ENCODE results near the gene RHBDL1. TPM values are rescaled to one million over a fixed set of nuclear protein-coding genes. Genes with fewer than 3 reads are reported as not detected.

RHBDL1 gene
- total and polyA plus RNA-seq, 2 of the 8 experiments (the other 6 are each of a cell fraction or from before 2014, with no cell fraction given), result 4.0 to 8.1 TPM

GRCh38 chr16:657487-657886 is 18.0 kb upstream of the RHBDL1 start:
- H3K9me3 ChIP-seq (ENCODE audit: insufficient read depth in 2 of 2, low read depth in 1 of 2, low read length in 1 of 2), result no peaks in the 10 kb centered on the region
- CTCF ChIA-PET (ENCODE audit: partially characterized antibody), result interaction anchor here (0.6 to 2.2 kb wide), 5 partner anchors 10 to 723 kb away, joined by 3 to 9 read pairs (median 4); no protein-coding TSS in a partner anchor
- TF ChIP-seq HDAC2 (IDR thresholded peaks at IDR 0.05; ENCODE audit: borderline replicate concordance in 1 of 2, low read depth in 2 of 2, low read length in 2 of 2) (no peak), TAF7 (optimal IDR thresholded peaks at IDR 0.05; ENCODE audit: borderline replicate concordance, low read depth, low read length) (no peak), CHD2 (IDR thresholded peaks at IDR 0.05; ENCODE audit: low read length) (no peak), BRCA1 (IDR thresholded peaks at IDR 0.05; ENCODE audit: low read depth, low read length) (no peak), ZNF274 (IDR thresholded peaks at IDR 0.05; ENCODE audit: borderline replicate concordance, extremely low read depth, low read length) (no peak), NRF1 (IDR thresholded peaks at IDR 0.05; ENCODE audit: low read depth, low read length) (no peak), KDM4A (IDR thresholded peaks at IDR 0.05; ENCODE audit: low read depth, low read length, severe bottlenecking) (no peak)

More at GRCh38 chr16:657487-657886, 18.0 kb upstream of the RHBDL1 start:
- peaks cover 0 to 2% of the 10 kb centered on the region in 2 experiments for H4K20me1 ChIP-seq (replicated peaks in 1 of 2; ENCODE audit: control insufficient read depth in 1 of 2, insufficient read depth in 2 of 2, low read length in 2 of 2)
- H2BK5ac ChIP-seq (ENCODE audit: low read depth, low read length), result no peak overlapping the region
- no peaks in the 10 kb centered on the region for H3K23me2 ChIP-seq (ENCODE audit: low read depth, low read length)
- H2AK5ac ChIP-seq (ENCODE audit: low read depth, low read length), result no peak overlapping the region
- no peak overlapping the region for H3K27ac ChIP-seq (ENCODE audit: low read depth, low read length)
- no peak overlapping the region for H2BK20ac ChIP-seq (ENCODE audit: low read length)
- no peak overlapping the region for H3K18ac ChIP-seq (ENCODE audit: extremely low read depth, low read length)
- no peak overlapping the region for H3K9ac ChIP-seq (replicated peaks in 1 of 4; ENCODE audit: extremely low read depth in 1 of 4, low read depth in 3 of 4, low read length in 3 of 4)
- no peak overlapping the region for H3K23ac ChIP-seq (ENCODE audit: insufficient read length)
- no peak overlapping the region for H3K4ac ChIP-seq (replicated peaks; ENCODE audit: insufficient read length, low read depth, low read length)
- POLR2A ChIA-PET (ENCODE audit: partially characterized antibody), result interaction anchor here (0.6 to 17.4 kb wide), 4 partner anchors 8 to 242 kb away, joined by 3 to 214 read pairs (median 3); partner anchors contain the start of genes JMJD8, RHBDL1, RHOT2 and STUB1
- peaks cover 0 to 40% (median 2%) of the 10 kb centered on the region in 4 experiments; a peak in 3 of 8 replicates for H3K36me3 ChIP-seq (ENCODE audit: control insufficient read depth in 2 of 4, insufficient read depth in 4 of 4, low read length in 3 of 4)
- no peak overlapping the region for H3K14ac ChIP-seq (ENCODE audit: insufficient read length)
- H3K79me2 ChIP-seq (ENCODE audit: control insufficient read depth in 1 of 2, insufficient read depth in 2 of 2, low read length in 2 of 2), result no peaks in the 10 kb centered on the region
- H4K5ac ChIP-seq (ENCODE audit: insufficient read length, low read depth, low read length), result no peak overlapping the region
- H2BK15ac ChIP-seq (ENCODE audit: low read length), result no peak overlapping the region
- no peak overlapping the region for H3K4me2 ChIP-seq (ENCODE audit: insufficient read depth in 1 of 2, low read depth in 2 of 2, low read length in 2 of 2)
- no peak overlapping the region for H4K8ac ChIP-seq (ENCODE audit: extremely low read depth, insufficient read depth, low read length)
- H2BK120ac ChIP-seq (replicated peaks; ENCODE audit: low read depth, low read length), result no peak overlapping the region
- H3K4me1 ChIP-seq (replicated peaks in 1 of 4; ENCODE audit: control insufficient read depth in 3 of 4, insufficient read depth in 4 of 4, low read length in 3 of 4), result peaks cover 0 to 8% (median 1%) of the 10 kb centered on the region in 4 experiments; a peak in 4 of 7 replicates
- H2AFZ ChIP-seq (ENCODE audit: low read length), result no peak overlapping the region
- WGBS, 2 experiments (ENCODE audit: extremely low coverage in 1 of 2, insufficient coverage in 1 of 2, insufficient read length in 1 of 2, insufficient replicate concordance in 2 of 2, low coverage in 1 of 2, low lambda C conversion rate in 2 of 2, missing lambda C conversion rate in 1 of 2), result 95% methylated on average over 10 of the region's 22 CpGs; no CpG with 5 or more reads in 1 of the 2 experiments
- H3K4me3 ChIP-seq (ENCODE audit: extremely low read depth in 1 of 4, insufficient read depth in 2 of 4, low read depth in 3 of 4, low read length in 4 of 4), result no peak overlapping the region
- DNase-seq (ENCODE audit: low read depth in 1 of 2, low spot score in 2 of 2) (no peak), FAIRE-seq (no peak)
- no peaks in the 10 kb centered on the region for H3K79me1 ChIP-seq (ENCODE audit: low read depth, low read length)
- no peaks in the 10 kb centered on the region for H3K27me3 ChIP-seq (replicated peaks in 1 of 4; ENCODE audit: control insufficient read depth in 3 of 4, extremely low read depth in 1 of 4, insufficient read depth in 3 of 4, low read length in 3 of 4)
- no peak overlapping the region for H2BK12ac ChIP-seq (ENCODE audit: low read depth, low read length)
- H3K56ac ChIP-seq (replicated peaks; ENCODE audit: insufficient read length, low read depth, low read length), result no peak overlapping the region
- H4K91ac ChIP-seq (replicated peaks; ENCODE audit: insufficient read length, low read length), result no peak overlapping the region
